ENCODE measurements around the gene CTBS.
"Not testable (repeated sequence)": the region's sequence is repeated elsewhere in the genome, so short reads cannot be mapped to it uniquely, and the experiment has no call there.

DNA sequence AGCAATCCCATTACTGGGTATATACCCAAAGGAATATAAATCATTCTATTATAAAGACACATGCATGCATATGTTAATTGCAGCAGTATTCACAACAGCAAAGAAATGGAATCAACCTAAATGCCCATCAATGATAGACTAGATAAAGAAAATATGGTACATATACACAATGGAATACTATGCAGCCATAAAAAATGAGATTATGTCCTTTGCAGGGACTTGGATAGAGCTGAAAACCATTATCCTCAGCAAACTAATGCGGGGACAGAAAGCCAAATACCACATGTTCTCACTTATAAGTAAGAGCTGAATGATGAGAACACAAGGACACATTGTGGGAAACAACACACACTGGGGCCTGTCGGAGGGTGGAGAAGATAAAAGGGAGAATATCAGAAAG, 20.7 kb upstream of the CTBS start:
- TF ChIP-seq, protein P1, sequence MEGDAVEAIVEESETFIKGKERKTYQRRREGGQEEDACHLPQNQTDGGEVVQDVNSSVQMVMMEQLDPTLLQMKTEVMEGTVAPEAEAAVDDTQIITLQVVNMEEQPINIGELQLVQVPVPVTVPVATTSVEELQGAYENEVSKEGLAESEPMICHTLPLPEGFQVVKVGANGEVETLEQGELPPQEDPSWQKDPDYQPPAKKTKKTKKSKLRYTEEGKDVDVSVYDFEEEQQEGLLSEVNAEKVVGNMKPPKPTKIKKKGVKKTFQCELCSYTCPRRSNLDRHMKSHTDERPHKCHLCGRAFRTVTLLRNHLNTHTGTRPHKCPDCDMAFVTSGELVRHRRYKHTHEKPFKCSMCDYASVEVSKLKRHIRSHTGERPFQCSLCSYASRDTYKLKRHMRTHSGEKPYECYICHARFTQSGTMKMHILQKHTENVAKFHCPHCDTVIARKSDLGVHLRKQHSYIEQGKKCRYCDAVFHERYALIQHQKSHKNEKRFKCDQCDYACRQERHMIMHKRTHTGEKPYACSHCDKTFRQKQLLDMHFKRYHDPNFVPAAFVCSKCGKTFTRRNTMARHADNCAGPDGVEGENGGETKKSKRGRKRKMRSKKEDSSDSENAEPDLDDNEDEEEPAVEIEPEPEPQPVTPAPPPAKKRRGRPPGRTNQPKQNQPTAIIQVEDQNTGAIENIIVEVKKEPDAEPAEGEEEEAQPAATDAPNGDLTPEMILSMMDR (IDR thresholded peaks at IDR 0.05) = not testable (repeated sequence)
- TF ChIP-seq POLR2A (IDR thresholded peaks at IDR 0.05) = not testable (repeated sequence)
